ENCODE results near the gene ASB10. TPM values are rescaled to one million over a fixed set of nuclear protein-coding genes. Genes with fewer than 3 reads are reported as not detected.

ASB10 gene
- total and polyA plus RNA-seq, 2 of the 13 experiments (the other 11 are each of a cell fraction or from before 2014, with no cell fraction given): not detected

- TF ChIP-seq ZNF382 (CRISPR knock-in tag; IDR thresholded peaks at IDR 0.05; ENCODE audit: borderline replicate concordance): no peak
- TF ChIP-seq MIXL1 (CRISPR knock-in tag; IDR thresholded peaks at IDR 0.05): no peak
- no peak for TF ChIP-seq ZMYM3 (CRISPR knock-in tag; IDR thresholded peaks at IDR 0.05)
- TF ChIP-seq, protein P1, sequence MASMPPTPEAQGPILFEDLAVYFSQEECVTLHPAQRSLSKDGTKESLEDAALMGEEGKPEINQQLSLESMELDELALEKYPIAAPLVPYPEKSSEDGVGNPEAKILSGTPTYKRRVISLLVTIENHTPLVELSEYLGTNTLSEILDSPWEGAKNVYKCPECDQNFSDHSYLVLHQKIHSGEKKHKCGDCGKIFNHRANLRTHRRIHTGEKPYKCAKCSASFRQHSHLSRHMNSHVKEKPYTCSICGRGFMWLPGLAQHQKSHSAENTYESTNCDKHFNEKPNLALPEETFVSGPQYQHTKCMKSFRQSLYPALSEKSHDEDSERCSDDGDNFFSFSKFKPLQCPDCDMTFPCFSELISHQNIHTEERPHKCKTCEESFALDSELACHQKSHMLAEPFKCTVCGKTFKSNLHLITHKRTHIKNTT (CRISPR knock-in tag; IDR thresholded peaks at IDR 0.05): no peak
- peak; percentile 37; the same call in 1 of the 2 replicates for TF ChIP-seq ZFP36L1 (CRISPR knock-in tag; IDR thresholded peaks at IDR 0.05)
- TF ChIP-seq POLR2A (IDR thresholded peaks at IDR 0.05; ENCODE audit: insufficient read depth in 1 of 2, low read depth in 2 of 2, low read length in 2 of 2): peak; percentile 75 to 89; a peak in 3 of 4 replicates
- TF ChIP-seq, protein P2, sequence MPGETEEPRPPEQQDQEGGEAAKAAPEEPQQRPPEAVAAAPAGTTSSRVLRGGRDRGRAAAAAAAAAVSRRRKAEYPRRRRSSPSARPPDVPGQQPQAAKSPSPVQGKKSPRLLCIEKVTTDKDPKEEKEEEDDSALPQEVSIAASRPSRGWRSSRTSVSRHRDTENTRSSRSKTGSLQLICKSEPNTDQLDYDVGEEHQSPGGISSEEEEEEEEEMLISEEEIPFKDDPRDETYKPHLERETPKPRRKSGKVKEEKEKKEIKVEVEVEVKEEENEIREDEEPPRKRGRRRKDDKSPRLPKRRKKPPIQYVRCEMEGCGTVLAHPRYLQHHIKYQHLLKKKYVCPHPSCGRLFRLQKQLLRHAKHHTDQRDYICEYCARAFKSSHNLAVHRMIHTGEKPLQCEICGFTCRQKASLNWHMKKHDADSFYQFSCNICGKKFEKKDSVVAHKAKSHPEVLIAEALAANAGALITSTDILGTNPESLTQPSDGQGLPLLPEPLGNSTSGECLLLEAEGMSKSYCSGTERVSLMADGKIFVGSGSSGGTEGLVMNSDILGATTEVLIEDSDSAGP (CRISPR knock-in tag; IDR thresholded peaks at IDR 0.05; ENCODE audit: borderline replicate concordance): peak; percentile 51; the same call in 1 of the 2 replicates
- TF ChIP-seq CHCHD3 (CRISPR knock-in tag; IDR thresholded peaks at IDR 0.05): no peak
- TF ChIP-seq ONECUT2 (CRISPR knock-in tag; IDR thresholded peaks at IDR 0.05): no peak
- TF ChIP-seq GMEB1 (CRISPR knock-in tag; IDR thresholded peaks at IDR 0.05; ENCODE audit: borderline replicate concordance): 0 out of 2 replicates have a peak, but pooled peaks have one; percentile 39
- no peak for TF ChIP-seq NR3C1 (CRISPR knock-in tag; IDR thresholded peaks at IDR 0.05)
- TF ChIP-seq ZNF670 (CRISPR knock-in tag; IDR thresholded peaks at IDR 0.05; ENCODE audit: borderline replicate concordance): 0 out of 2 replicates have a peak, but pooled peaks have one; percentile 4
- TF ChIP-seq MZF1 (CRISPR knock-in tag; IDR thresholded peaks at IDR 0.05; ENCODE audit: borderline replicate concordance): no peak
- TF ChIP-seq ATF4 (CRISPR knock-in tag; IDR thresholded peaks at IDR 0.05): no peak
- no peak for TF ChIP-seq ZSCAN22 (CRISPR knock-in tag; IDR thresholded peaks at IDR 0.05)
- no peak for TF ChIP-seq DNMT1 (CRISPR knock-in tag; IDR thresholded peaks at IDR 0.05)
- TF ChIP-seq ZBTB25 (CRISPR knock-in tag; IDR thresholded peaks at IDR 0.05): no peak
- TF ChIP-seq ZNF891 (CRISPR knock-in tag; IDR thresholded peaks at IDR 0.05): peak; percentile 43; the same call in 1 of the 2 replicates
- TF ChIP-seq REPIN1 (CRISPR knock-in tag; IDR thresholded peaks at IDR 0.05; ENCODE audit: borderline replicate concordance, low read depth): no peak
- no peak for TF ChIP-seq NONO (IDR thresholded peaks at IDR 0.05)
- peak; percentile 76 for TF ChIP-seq NONO (CRISPR knock-in tag; conservative IDR thresholded peaks at IDR 0.05)
- TF ChIP-seq TBL1XR1 (IDR thresholded peaks at IDR 0.05; ENCODE audit: borderline replicate concordance, low read length, partially characterized antibody): no peak
- no peak for TF ChIP-seq ZNF878 (CRISPR knock-in tag; IDR thresholded peaks at IDR 0.05)
- TF ChIP-seq WIZ (CRISPR knock-in tag; IDR thresholded peaks at IDR 0.05): peak; percentile 55; the same call in 1 of the 2 replicates
These were observed 45.3 kb upstream of the ASB10 start, which contains the start of gene CHPF2 (continued) for GRCh38 chr7:151232091-151232916.
